Keratinocyte (primary cell): ENCODE measurements around the gene WASF3. TPM values are rescaled to one million over a fixed set of nuclear protein-coding genes. Genes with fewer than 3 reads are reported as not detected.

Experiments
- DNase-seq: peaks from one replicate; pipeline ENCODE4 v3.0.0-alpha.2; 2011; ENCODE audit warnings: low read depth, missing footprints, low spot score
- FAIRE-seq: peaks from 2 replicates; lab custom pipeline; 2011; peaks lifted over from hg19 to GRCh38; lab: Jason Lieb, UNC
- H2AFZ ChIP-seq: 2 replicates; pipeline ENCODE4 v1.6.0; 2012; ENCODE audit warnings: low read length, control low read depth, inconsistent platforms; ENCODE audit not compliant: control insufficient read depth
- H3K27ac ChIP-seq: 2 replicates; pipeline ENCODE4 v1.5.1; 2011; ENCODE audit warnings: low read length; ENCODE audit not compliant: control insufficient read depth, insufficient read depth
- H3K27me3 ChIP-seq: 3 replicates; pipeline ENCODE4 v1.6.0; 2011; ENCODE audit warnings: low read length; ENCODE audit not compliant: control insufficient read depth, insufficient read depth; ENCODE audit errors: extremely low read depth
- H3K36me3 ChIP-seq, 2 experiments: 2 replicates in 1 of 2; 3 replicates in 1 of 2; pipeline ENCODE4 v1.5.1; 2011; ENCODE audit warnings: low read length in 2 of 2, mild to moderate bottlenecking in 1 of 2; ENCODE audit not compliant: control insufficient read depth in 2 of 2, insufficient read depth in 2 of 2; ENCODE audit errors: extremely low read depth in 1 of 2
- H3K4me1 ChIP-seq: 3 replicates; pipeline ENCODE4 v1.5.1; 2011; ENCODE audit warnings: low read length; ENCODE audit not compliant: control insufficient read depth, insufficient read depth; ENCODE audit errors: extremely low read depth
- H3K4me2 ChIP-seq: 3 replicates; pipeline ENCODE4 v1.6.0; 2011; ENCODE audit warnings: low read depth, low read length; ENCODE audit not compliant: control insufficient read depth, insufficient read depth; ENCODE audit errors: extremely low read depth
- H3K4me3 ChIP-seq, 3 experiments: fragments of 200-600 bp in 1 of 3; sonication (generic) in 1 of 3; 2 replicates in 2 of 3; 3 replicates in 1 of 3; pipeline ENCODE4 v1.5.1; 2011 to 2016; ENCODE audit warnings: low read length in 3 of 3, mild to moderate bottlenecking in 3 of 3, control low read depth in 2 of 3, inconsistent platforms in 1 of 3, low read depth in 1 of 3, mixed read lengths in 1 of 3, mixed run types in 1 of 3, moderate library complexity in 1 of 3; ENCODE audit not compliant: control insufficient read depth in 2 of 3, insufficient read depth in 2 of 3; ENCODE audit errors: extremely low read depth in 1 of 3
- H3K79me2 ChIP-seq: 2 replicates; pipeline ENCODE4 v1.6.0; 2012; ENCODE audit warnings: low read length; ENCODE audit not compliant: control insufficient read depth, insufficient read depth
- H3K9ac ChIP-seq: 3 replicates; pipeline ENCODE4 v1.6.0; 2011; ENCODE audit warnings: low read length; ENCODE audit not compliant: control insufficient read depth, insufficient read depth; ENCODE audit errors: extremely low read depth
- H3K9me1 ChIP-seq: 3 replicates; pipeline ENCODE4 v1.6.0; 2011; ENCODE audit warnings: low read length; ENCODE audit not compliant: control insufficient read depth, insufficient read depth; ENCODE audit errors: extremely low read depth
- H3K9me3 ChIP-seq: 2 replicates; pipeline ENCODE4 v1.5.1; 2012; ENCODE audit warnings: low read depth, low read length; ENCODE audit not compliant: control insufficient read depth
- H4K20me1 ChIP-seq: 3 replicates; pipeline ENCODE4 v1.6.0; 2011; ENCODE audit warnings: low read length; ENCODE audit not compliant: control insufficient read depth, insufficient read depth; ENCODE audit errors: extremely low read depth
- EZH2 ChIP-seq: IDR thresholded peaks from one replicate; pipeline ENCODE4 v1.6.1; 2012; ENCODE audit warnings: inconsistent platforms, mild to moderate bottlenecking, low read length, moderate library complexity
- dilution Hi-C: fragments of 300-500 bp; cut with MboI; formaldehyde crosslinking; loops from one replicate; pipeline ENCODE4 v1.7.0; 2020; ENCODE audit warnings: low sequenced_read_pairs; ENCODE audit not compliant: extremely low pct_ligation_motif_present
- polyA plus RNA-seq, 5 experiments: library from polyadenylated mRNA; depleted of rRNA in 3 of 5; stranded (reverse) in 3 of 5; stranded (forward) in 1 of 5; unstranded in 1 of 5; fragments of >200 nt; gene quantifications; 1 replicate in 1 of 5; 2 replicates in 3 of 5; 3 replicates in 1 of 5; pipeline versions ENCODE4 v1.2.1 to v1.2.3, GENCODE V29; 2011 to 2012; ENCODE audit warnings: missing spikeins in 2 of 5, low read depth in 1 of 5, low replicate concordance in 1 of 5
- TF ChIP-seq, protein P1 (sequence below), 3 experiments: IDR thresholded peaks in 1 of 3; conservative IDR thresholded peaks in 1 of 3; optimal IDR thresholded peaks in 1 of 3; 2 replicates in 2 of 3; 3 replicates in 1 of 3; pipeline versions ENCODE3 to v1.5.1; 2011; ENCODE audit warnings: low read length in 3 of 3, mild to moderate bottlenecking in 3 of 3, moderate library complexity in 2 of 3, control low read depth in 1 of 3, inconsistent platforms in 1 of 3; ENCODE audit not compliant: insufficient read depth in 2 of 3; ENCODE audit errors: extremely low read depth in 1 of 3

Gene WASF3
- polyA plus RNA-seq, 1 donor (not counting 4 experiments of a cell fraction or from before 2014, with no cell fraction given): 6.3 TPM

DNA sequence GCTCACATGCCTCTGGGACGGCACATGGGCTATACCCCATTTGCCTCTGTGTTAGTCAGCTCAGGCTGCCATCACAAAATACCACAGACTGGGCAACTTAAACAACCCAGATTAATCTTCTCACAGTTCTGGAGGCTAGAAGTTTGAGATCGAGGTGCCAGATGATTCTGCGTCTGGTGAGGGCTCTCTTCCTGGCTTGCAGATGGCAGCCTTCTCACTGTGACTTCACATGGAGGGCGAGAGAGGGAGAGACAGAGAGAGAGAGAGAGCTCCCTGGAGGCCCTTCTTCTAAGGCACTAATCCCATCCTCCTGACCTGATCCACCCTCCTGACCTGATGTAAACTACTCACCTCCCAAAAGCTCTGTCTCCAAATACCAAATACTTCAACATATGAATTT lies 148.1 kb downstream of the WASF3 start:
- Histone ChIP-seq H3K36me3 (no peaks in the 10 kb centered on the region), H3K4me2 (no peak overlapping the region), H3K79me2 (no peaks in the 10 kb centered on the region), H3K9me1 (no peaks in the 10 kb centered on the region), H3K4me1 (no peaks in the 10 kb centered on the region), H3K27ac (no peak overlapping the region), H2AFZ (no peak overlapping the region), H3K9ac (no peak overlapping the region), H3K4me3 (no peak overlapping the region), H3K27me3 (no peaks in the 10 kb centered on the region), H4K20me1 (no peaks in the 10 kb centered on the region), H3K9me3 (no peaks in the 10 kb centered on the region)
- TF ChIP-seq, protein P1, sequence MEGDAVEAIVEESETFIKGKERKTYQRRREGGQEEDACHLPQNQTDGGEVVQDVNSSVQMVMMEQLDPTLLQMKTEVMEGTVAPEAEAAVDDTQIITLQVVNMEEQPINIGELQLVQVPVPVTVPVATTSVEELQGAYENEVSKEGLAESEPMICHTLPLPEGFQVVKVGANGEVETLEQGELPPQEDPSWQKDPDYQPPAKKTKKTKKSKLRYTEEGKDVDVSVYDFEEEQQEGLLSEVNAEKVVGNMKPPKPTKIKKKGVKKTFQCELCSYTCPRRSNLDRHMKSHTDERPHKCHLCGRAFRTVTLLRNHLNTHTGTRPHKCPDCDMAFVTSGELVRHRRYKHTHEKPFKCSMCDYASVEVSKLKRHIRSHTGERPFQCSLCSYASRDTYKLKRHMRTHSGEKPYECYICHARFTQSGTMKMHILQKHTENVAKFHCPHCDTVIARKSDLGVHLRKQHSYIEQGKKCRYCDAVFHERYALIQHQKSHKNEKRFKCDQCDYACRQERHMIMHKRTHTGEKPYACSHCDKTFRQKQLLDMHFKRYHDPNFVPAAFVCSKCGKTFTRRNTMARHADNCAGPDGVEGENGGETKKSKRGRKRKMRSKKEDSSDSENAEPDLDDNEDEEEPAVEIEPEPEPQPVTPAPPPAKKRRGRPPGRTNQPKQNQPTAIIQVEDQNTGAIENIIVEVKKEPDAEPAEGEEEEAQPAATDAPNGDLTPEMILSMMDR (optimal IDR thresholded peaks at IDR 0.05 in 1 of 3, IDR thresholded peaks at IDR 0.05 in 1 of 3, conservative IDR thresholded peaks at IDR 0.05 in 1 of 3; ENCODE audit: extremely low read depth in 1 of 3, insufficient read depth in 2 of 3, low read length in 3 of 3): no peak
- no peak for TF ChIP-seq EZH2
- DNase-seq (no peak), FAIRE-seq (no peak)
- dilution Hi-C loops: no loop called here

- dilution Hi-C loops: no loop called here
- H3K79me2 ChIP-seq: no peaks in the 10 kb centered on the region
- FAIRE-seq (no peak), DNase-seq (no peak)
- H3K27ac ChIP-seq: no peak overlapping the region
- H4K20me1 ChIP-seq: no peaks in the 10 kb centered on the region
- H3K9me3 ChIP-seq: no peaks in the 10 kb centered on the region
- no peak for TF ChIP-seq EZH2
- TF ChIP-seq, protein P1 (optimal IDR thresholded peaks at IDR 0.05 in 1 of 3, IDR thresholded peaks at IDR 0.05 in 1 of 3, conservative IDR thresholded peaks at IDR 0.05 in 1 of 3; ENCODE audit: extremely low read depth in 1 of 3, insufficient read depth in 2 of 3, low read length in 3 of 3): no peak
- H3K4me2 ChIP-seq: no peak overlapping the region
- H3K4me3 ChIP-seq: no peak overlapping the region
- H3K4me1 ChIP-seq: no peaks in the 10 kb centered on the region
- no peak overlapping the region for H3K9ac ChIP-seq
- H3K27me3 ChIP-seq: no peaks in the 10 kb centered on the region
- no peak overlapping the region for H2AFZ ChIP-seq
- no peaks in the 10 kb centered on the region for H3K36me3 ChIP-seq
- no peaks in the 10 kb centered on the region for H3K9me1 ChIP-seq
Measured at GRCh38 chr13:26706381-26706780, 148.9 kb downstream of the WASF3 start.
